EL (cell line): Measurements from ENCODE around the gene TOMM40L.

Experiments
- DNase-seq: peaks from one replicate; pipeline ENCODE4 v3.0.0-alpha.2; 2016

The TOMM40L gene

DNA sequence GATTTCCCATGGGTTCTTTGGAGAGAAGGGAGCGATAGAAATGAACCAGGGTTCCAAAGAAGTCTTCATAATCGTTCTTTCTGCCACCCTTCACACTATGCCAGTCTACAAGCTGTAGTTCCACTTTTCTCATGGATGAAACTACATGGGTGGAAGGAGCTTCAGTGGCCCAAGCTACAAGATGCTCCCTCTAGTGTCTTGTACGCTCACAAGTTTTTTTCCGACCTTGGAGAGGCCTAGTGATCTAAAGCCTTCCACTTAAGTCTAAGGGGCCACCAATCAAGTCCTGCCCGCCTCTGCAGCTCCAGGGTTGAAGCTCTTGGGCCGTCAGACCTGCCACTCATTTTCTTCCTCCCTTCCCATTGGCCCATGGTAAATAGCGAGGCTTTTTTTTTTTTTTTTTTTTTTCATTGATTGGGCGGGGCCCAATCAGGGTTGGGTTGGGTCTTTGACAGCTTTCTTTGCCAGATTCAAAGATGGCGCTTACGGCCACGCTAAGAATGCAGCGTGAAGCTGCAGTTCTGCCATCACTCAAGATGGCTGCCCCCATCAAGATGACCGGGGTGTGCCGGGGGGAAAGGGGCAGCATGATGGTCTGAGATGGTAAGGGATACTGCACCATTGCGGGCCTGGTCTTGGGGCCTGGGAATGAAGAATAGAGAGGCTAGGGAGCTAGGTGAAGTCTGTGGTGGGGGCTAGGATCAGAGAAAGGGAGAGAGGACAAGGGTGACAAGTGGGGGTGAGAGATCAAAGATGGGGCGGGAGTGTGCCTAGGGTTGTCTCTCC lies at the start of gene TOMM40L:
TOMM40L (plus strand) TSS at position 527 of the 786 bp plus-strand sequence. CDS start 430 bp downstream, outside the sequence.
- DNase-seq, result peak; percentile 100

DNA sequence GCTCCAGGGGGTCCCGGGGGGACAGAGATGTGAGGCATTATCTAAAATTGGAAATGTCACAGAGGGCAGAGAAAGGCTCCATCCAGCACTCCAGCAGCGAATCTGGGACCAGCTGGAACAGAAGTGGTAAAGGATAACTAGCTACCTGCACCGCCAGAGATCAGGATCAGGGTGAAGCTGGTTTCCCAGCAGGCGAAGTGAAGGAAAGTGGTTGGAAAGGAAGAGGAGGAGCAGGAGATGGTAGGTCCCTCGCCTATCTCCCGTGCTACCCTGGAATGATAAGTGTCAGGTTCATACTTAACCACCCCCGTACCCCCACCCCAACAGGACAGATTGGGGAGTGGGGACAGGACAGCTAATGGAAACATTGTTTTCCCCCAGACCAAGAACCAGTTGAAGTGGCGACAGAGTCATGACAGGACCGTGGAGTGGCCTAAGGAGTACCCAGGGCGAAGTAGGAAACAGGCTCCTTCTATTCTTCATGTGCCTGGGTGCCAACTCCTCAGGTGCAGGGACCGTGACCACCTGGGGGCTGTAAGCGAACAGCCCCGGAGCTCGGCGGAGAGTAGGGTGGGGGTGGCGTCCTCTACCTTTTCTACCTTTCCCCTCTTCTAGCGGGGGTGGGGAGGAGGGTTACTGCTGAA lies 49.3 kb upstream of the TOMM40L start:
- no peak for DNase-seq

DNA sequence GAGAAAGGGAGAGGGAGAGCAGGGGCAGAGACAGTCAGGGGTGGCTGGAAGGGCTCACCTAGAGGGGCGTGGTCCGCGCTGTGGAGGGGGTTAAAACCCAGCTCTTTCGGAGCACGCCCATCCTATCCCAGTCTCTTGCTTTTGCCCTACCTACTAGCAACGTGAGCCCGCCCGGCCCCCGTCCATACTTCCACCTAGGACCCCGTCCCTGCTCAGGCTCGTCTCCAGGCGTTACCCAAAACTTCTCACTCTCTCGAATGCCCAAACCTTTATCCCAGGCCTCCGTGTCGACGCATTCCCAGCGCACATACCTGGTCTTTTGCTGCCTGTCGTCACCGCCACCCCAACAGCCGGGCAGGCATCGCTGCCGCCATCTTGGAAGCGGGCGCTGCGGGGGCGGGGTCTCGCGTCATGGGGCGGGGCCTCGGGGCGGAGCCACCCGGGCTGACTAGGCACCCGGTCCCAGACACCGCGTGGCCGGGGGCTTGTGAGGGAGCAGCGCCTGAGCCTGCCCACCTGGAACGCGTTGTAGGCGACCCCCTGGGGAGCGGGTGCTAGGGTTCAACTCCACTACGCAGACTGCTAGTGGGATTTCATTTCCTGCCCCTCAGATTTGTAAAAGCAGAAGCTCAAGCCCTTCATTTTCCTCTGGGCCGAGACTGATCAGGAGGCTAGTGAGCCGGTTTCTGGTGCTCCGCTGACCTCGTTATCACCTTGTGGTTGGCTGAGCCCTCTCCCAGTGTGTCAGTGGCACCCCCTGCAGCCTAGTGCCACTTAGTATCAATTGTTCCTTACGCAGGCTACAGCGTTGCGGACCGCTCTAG lies 48.5 kb upstream of the TOMM40L start, which contains the start of gene B4GALT3:
B4GALT3 (minus strand) TSS at position 396 of the 824 bp plus-strand sequence. CDS start 1,447 bp downstream, outside the sequence.
- DNase-seq, result peak; percentile 77

DNA sequence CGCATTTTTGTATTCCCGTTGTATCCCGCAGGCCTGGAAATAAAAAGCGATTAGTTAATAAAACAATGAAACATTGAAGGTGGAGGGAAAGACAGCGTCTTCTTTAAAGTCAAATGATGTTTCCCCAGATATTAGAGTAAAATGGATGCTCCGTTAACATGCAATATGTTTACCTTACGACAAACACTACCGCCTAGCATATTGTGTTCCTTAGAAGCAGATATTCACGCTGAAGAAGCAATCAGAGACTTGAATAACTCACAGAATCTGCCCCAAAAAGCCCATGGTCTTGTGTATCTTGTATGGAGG lies 48.0 kb upstream of the TOMM40L start:
- no peak for DNase-seq

DNA sequence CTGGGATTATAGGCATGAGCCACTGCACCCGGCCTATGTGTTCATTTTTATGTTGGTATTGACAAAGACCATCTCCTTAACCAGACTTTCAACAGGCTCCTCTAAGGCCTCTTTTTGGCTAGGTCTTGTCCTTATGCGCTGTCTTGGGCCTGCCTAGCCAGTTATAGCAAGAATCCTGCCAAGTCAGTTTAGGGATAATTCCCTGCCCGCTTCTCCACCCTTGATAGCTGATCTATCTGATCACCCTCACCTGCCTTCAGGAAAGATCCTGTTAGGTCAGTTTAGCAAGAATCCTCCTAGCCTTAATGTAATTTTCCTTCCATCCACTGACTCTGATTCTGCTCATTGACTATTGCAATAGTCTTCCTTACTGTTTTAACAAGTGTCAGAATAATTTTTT lies 46.2 kb upstream of the TOMM40L start:
- no peak for DNase-seq

DNA sequence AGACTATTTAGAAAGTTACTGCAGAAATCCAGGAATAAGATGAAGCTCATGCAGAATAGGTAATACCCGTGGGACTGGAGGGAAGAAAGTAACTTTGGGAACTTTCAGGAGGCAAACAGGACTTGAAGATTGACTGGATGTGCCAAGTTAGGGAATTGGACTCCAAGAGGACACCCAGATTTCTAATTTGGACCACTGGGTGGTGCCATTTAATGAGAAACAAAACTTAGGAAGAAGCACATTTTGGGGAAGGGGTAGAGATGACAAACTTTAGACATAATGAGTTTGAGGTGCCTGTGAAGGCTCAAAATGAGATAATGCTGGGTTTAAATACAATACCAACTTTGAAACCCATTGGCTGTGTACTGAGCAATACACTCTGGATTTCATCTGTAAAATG lies 45.2 kb upstream of the TOMM40L start:
- no peak for DNase-seq

DNA sequence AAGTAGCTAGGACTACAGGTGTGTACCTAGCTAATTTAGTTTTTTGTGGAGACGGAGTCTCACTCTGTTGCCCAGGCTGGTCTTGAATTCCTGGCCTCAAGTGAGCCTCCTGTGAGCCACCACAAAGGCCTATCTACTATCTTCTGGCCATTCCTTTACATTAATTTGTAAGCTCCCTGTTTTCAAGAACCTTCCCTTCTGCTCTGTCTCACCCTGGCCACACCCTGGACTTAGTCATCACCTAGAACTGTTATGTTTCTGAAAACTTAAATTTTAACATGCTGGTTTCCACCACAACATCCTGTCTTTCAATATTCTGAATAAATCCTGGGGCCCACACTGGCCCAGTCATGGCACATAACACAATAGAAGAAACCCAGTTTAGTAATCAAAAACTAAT lies 43.6 kb upstream of the TOMM40L start:
- peak; percentile 63 for DNase-seq

DNA sequence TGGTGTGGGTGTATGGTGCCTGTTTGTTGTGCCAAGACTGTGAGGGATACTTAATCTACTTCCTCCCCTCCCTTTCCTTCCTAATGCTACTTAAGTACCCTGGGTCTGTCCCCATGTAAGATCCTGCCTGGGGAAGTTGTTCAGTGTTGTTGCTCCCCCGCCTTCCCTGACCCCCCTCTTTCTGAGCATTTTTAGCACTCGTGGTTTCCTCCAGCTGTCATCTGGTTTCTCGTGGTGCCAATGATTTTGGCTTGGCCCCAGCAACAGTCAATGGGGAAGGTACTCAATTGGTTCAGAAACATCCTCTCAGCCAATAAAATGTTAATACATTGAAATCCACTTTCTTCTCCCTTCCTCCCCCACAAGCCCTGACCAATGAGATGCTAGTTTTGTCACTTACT lies 40.6 kb upstream of the TOMM40L start:
- peak; percentile 46 for DNase-seq

DNA sequence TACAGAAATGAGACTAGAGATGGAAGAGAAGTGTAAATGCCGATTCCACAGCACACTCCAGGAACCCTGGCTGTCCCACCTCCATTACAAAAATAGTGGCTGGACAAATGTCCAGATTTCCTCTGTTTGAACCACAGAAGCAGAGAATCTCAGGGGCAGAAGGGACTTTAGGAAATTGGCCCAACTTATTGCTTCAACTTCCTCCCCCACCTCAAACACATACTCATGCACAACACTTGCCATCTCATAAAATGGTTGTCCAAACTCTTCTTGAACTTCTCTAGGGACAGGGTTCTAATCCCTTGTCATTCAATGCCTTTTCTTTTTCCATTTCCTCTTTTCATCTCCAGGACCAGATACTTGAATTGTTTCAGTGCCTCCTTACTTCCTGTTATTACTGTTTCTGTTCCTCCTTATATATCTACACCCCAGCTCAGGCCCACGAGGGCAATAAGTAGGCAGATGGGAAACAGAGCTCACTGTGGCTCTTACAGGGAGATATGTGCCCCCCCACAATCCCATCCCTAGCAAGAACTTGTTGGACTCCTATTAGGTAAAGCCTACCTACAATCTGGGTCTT lies 40.0 kb upstream of the TOMM40L start:
- no peak for DNase-seq

DNA sequence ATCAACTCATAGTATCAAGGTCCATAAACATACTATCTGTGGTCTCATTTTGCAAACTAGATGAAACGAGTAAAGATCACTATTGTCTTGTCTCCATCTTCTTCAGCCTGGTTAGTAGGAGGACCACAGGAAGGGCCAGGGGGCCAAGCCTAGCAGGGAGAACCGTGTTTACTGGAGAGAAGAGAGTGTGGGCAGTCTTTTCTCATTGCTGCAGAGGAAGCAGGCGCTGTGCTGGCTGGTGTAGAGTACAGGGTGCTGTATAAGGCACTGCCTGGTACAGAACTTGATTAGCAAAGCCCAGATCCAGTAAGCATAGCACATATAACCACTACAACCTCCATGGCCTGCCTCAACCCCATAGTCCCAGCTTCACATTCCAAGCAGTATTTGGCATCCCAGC lies 38.5 kb upstream of the TOMM40L start:
- no peak for DNase-seq

DNA sequence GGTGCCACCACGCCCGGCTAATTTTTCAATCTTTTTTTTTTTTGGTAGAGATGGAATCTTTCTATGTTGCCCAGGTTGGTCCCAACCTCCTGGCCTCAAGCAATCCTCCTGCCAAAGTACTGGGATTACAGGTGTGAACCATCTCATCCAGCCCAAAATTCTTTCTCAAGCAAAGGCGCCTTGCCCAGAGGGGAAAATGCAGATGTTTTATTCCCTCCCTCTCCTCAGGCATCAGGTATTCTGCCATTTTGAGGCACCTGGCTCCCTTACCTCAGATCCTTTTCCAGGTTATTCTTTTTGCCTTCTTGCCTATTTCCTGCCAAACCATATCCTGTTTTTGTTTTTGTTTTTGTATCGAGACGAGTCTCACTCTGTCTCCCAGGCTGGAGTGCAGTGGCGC lies 37.5 kb upstream of the TOMM40L start:
- DNase-seq, result no peak

DNA sequence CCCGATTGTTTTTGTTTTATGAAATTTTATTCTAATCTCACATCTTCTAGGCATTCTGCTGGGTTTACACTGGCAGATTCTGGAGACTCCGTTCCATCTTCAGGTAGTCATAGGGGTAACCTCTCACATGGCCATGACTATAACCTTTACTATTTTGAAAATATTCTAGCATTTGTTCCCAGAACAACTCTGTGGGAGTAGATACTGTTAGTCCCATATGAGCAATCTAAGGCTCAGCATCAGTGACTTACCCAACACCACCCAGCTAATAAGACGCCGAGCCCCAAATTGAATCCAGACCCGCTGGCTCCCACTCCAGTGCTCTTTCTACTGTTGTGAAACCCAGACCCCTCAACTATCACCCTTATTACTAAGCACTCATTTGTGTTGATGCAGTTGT lies 36.8 kb upstream of the TOMM40L start:
- no peak for DNase-seq

DNA sequence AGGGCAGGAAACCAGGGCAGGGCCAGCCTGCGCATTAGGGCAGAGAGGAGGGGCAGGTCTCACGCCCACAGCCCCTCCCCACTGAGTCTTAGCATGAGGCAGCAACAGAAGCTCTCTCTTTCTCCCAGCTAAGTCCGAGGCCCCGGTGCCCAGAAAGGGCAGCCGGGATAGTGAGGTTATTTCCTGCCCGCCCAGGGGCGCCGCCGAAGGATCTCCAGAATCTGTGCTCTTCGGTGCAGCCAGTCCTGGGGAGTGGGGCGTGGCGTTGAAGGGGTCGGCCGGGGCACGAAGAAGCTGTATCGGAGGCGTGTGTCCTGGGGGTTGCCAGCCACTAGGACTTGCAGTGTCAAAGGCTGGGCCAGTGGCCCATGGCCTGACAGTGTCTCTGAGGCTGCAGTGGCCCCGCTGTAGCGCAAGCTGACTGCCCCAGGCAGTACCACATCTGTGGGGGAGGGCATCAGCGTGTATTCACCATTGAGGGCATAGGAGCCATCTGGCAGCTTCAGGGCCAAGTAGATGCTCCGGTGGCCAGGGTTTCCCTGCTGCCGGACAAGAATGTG lies 34.8 kb upstream of the TOMM40L start:
- DNase-seq, result no peak

DNA sequence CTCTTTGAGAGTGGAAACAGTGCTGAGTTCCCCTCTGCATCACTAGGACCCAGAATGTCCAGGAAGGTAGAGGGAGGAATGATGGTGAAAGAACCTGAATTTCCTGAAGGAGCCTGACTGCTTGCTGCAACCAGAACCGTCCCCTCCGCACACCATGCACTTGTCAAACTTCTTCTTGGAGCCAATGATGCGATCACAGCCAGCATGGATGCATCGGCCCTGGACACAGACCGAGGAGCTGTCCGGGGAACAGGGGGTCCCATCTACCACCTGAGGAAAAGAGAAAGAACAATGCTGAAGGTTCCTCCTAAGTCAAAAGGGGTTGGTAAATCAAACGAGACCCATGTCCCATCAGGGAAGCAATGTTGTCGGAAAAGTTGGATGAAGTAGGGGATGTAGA lies 33.9 kb upstream of the TOMM40L start:
- DNase-seq, result no peak

DNA sequence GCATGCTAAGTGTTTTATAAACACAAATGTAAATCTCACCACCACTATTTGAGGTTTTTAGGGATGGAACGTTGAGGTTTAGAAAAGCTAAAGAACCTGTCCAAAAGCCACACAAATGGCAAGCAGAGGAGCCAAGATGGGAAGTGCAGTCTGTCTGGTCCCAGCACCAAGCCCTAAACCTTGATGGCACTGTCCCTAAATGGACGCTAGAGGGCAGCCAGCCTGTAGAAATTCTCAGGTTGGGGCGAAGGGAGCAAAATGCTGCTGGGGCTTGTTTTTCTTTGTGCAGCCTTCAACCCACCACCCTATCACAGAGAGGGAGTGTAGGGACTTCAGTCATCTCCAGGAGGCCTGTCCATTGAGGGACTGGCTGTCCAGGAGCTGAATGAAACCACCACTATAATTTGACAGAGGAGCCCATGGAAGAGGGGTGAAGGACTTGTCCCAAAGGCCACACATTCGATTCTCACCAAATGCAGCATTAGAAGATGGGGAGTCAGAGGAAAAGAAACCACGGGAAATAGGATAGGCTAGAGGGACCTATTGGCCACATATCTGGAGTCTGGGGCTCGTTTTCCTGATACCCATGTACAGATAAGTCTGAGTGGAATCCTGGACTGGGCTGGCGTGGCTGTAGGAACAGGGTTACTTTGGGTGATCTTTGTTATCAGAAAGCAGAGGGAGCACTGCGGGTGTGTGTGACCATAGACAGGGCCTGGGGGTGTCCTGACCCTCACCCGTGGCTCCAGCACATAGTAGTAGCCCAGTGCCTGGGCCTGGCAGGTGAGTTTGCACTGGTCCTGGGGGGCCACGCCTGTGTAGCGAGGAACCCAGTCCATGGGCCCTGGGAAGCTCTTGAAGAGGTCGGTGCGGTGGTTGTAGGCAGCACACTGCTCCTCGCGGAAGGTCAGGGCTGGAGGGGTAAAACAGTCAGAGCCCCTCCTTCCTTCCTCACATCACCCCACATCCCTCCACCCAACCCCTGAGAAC lies 33.1 kb upstream of the TOMM40L start:
- peak; percentile 68 for DNase-seq

DNA sequence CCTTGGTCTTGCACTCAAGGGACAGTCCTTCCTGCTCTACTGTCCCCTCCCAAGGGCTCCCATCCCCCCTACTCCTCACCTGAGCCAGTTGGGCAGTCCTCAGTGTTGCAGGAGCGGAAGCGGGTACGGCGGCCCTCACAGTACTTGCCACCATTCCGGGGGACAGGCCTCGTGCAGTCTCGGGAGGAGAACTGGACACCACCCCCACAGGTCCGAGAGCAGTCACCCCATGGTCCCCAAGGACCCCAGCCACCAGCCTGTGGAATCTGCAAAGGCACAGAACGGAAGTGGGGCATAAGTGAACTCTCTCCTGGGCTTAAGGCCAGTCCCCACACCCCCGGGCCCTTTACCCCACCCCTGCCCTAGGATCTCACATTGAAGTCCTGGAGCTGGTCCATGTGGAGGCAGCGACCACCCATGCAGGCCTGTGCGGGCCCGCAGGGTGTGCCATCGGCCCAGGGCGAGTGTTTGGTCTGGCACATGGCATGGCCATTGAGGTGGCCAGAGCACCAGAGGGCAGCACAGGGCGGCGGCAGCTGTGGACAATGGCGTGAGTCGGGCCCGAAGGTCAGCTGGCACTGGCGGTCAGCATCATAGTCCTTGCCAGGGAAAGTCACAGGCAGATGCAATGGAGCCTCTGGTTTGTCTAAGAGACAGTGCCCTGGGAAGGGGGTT lies 32.2 kb upstream of the TOMM40L start:
- DNase-seq, result no peak

DNA sequence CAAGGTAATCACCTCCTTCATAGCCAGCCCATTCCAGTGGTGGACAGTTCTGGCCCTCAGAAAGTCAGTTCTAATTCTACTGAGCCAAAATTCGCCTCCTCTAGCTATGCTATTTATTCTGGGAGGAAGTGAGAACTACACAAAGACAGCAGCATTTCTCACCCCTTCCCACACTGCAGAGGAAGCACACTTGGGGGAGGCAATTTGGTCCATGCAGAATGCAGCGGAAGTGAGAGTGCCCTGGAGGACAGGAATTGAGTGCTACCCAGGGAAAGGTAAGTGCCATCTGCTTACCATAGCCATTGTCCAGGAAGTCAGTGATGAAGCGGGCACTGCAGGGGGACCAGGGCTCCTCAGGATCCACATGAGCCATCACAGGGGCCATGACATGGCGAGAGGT lies 30.7 kb upstream of the TOMM40L start:
- DNase-seq, result no peak

DNA sequence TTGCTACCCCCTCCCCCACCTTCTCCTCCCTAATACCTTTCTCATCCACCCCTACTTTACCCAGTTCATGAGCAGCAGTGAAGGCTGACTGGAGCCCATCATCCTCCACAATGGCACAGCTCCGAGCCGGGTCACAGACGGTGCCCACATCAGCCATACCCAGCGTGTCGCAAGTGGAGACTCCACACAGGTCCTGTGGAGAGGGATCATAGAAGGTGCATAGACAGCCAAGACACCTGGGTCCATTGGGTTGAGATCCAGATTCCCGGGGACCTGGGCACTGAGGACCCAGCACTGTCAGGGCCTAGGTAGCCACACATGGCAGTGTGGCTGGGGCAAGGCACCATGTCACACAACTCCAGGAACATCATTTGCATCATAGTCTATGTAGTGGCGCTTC lies 29.7 kb upstream of the TOMM40L start:
- DNase-seq, result no peak

DNA sequence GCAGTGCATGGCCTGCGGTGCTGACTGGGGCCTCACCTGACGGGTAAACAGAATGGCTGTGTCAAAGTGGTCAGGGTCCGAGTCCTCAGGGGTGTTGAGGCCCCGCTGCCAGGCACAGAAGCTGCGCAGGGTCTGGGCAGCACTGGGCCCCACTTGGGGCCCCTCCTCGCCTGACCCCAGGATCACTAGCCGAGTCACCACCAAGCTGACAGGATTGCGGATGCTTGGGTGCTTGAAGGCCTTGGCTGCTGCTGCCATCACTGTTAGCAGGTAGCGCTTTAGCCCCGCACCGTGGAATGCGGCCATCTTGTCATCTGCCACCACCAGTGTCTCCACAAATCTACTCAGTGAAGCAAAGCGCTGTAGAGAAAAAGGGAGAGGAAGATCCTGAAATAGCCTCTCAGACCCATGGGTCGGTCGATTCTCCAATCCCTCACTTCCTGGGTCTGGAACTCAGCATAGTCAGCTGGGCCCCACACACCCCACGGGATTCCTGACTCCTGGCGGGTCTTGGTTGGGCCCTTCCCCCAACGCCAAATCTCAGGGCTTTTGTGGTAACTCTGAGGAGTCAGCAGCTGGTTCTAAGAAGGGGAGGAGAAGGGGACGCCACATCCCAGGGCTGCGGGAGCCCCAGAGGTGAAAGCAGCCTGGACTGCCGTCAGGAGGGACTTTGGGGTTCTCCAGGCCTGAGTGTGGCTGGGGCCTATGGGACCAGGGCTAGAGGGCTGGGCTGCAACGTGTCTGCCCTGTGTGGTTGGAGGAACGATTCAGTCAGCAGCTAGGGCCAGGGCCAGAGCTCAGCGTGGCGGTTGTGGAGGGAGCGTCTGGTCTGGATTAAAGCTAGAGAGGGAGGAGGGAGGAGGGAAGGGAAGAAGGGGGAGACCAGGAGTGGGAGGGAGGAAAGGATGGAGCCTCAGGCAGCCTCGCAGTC lies 29.1 kb upstream of the TOMM40L start:
- peak; percentile 80 for DNase-seq
